GM23338 (cell line): Measurements from ENCODE around the gene UBC.

ENCODE experiments used
- CREB1 ChIP-seq: fragments of 250-450 bp; sonication (Bioruptor Pico); IDR thresholded peaks from 2 replicates; pipeline ENCODE4 v1.5.0; 2020; ENCODE audit warnings: low read depth, mild to moderate bottlenecking, moderate library complexity
- CTCF ChIP-seq, 2 experiments: fragments of 200-600 bp in 1 of 2; sonication (generic) in 1 of 2; conservative IDR thresholded peaks; 2 replicates each; pipeline versions ENCODE4 v1.5.1 to v1.6.1; 2016 to 2017; ENCODE audit warnings: antibody characterized with exemption in 2 of 2, low read depth in 2 of 2, mild to moderate bottlenecking in 2 of 2, moderate library complexity in 1 of 2
- ETS1 ChIP-seq: IDR thresholded peaks from 2 replicates; pipeline ENCODE4 v1.6.1; 2016; ENCODE audit warnings: antibody characterized with exemption
- EZH2 ChIP-seq: fragments of 200-600 bp; sonication (generic); IDR thresholded peaks from one replicate; pipeline ENCODE4 v1.8.0; 2017; ENCODE audit warnings: antibody characterized with exemption, mild to moderate bottlenecking, low read depth; ENCODE audit not compliant: unreplicated experiment
- EZH2phosphoT487 ChIP-seq: fragments of 200-600 bp; sonication (generic); IDR thresholded peaks from one replicate; pipeline ENCODE4 v1.8.1; 2018; ENCODE audit warnings: antibody characterized with exemption; ENCODE audit not compliant: unreplicated experiment
- JUNB ChIP-seq: IDR thresholded peaks from one replicate; pipeline ENCODE4 v1.6.1; 2016; ENCODE audit warnings: antibody characterized with exemption; ENCODE audit not compliant: unreplicated experiment
- NANOG ChIP-seq: IDR thresholded peaks from 2 replicates; pipeline ENCODE4 v1.6.1; 2016; ENCODE audit warnings: antibody characterized with exemption, borderline replicate concordance
- POLR2AphosphoS5 ChIP-seq: IDR thresholded peaks from 2 replicates; pipeline ENCODE4 v1.6.1; 2016; ENCODE audit warnings: antibody characterized with exemption, low read depth
- ZNF331 ChIP-seq: fragments of 250-450 bp; sonication (Bioruptor Pico); IDR thresholded peaks from 2 replicates; pipeline ENCODE4 v1.5.0; 2020; ENCODE audit warnings: low read depth, mild to moderate bottlenecking, moderate library complexity
- ZNF462 ChIP-seq: fragments of 250-450 bp; sonication (Bioruptor Pico); IDR thresholded peaks from 2 replicates; pipeline ENCODE4 v1.5.0; 2020; ENCODE audit warnings: mild to moderate bottlenecking, moderate library complexity
- TF ChIP-seq, protein P1 (sequence below): IDR thresholded peaks from one replicate; pipeline ENCODE4 v1.6.1; 2018; ENCODE audit warnings: antibody characterized with exemption; ENCODE audit not compliant: unreplicated experiment

GRCh38 chr12:124866195-124866882, 48.1 kb downstream of the UBC start:
- TF ChIP-seq, protein P1, sequence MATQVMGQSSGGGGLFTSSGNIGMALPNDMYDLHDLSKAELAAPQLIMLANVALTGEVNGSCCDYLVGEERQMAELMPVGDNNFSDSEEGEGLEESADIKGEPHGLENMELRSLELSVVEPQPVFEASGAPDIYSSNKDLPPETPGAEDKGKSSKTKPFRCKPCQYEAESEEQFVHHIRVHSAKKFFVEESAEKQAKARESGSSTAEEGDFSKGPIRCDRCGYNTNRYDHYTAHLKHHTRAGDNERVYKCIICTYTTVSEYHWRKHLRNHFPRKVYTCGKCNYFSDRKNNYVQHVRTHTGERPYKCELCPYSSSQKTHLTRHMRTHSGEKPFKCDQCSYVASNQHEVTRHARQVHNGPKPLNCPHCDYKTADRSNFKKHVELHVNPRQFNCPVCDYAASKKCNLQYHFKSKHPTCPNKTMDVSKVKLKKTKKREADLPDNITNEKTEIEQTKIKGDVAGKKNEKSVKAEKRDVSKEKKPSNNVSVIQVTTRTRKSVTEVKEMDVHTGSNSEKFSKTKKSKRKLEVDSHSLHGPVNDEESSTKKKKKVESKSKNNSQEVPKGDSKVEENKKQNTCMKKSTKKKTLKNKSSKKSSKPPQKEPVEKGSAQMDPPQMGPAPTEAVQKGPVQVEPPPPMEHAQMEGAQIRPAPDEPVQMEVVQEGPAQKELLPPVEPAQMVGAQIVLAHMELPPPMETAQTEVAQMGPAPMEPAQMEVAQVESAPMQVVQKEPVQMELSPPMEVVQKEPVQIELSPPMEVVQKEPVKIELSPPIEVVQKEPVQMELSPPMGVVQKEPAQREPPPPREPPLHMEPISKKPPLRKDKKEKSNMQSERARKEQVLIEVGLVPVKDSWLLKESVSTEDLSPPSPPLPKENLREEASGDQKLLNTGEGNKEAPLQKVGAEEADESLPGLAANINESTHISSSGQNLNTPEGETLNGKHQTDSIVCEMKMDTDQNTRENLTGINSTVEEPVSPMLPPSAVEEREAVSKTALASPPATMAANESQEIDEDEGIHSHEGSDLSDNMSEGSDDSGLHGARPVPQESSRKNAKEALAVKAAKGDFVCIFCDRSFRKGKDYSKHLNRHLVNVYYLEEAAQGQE = no peak
- TF ChIP-seq CTCF (conservative IDR thresholded peaks at IDR 0.05; ENCODE audit: low read depth in 2 of 2) (no peak), POLR2AphosphoS5 (no peak), CREB1 (CRISPR knock-in tag) (no peak), JUNB (no peak), ZNF462 (CRISPR knock-in tag) (no peak), ZNF331 (CRISPR knock-in tag) (no peak), EZH2phosphoT487 (no peak), EZH2 (no peak), ETS1 (no peak), NANOG (no peak)
